Measurements from ENCODE around the gene IKBKE.

GRCh38 chr1:206435445-206435844 is 34.8 kb upstream of the IKBKE start:
- TF ChIP-seq CTCF (IDR thresholded peaks at IDR 0.05; ENCODE audit: poor library complexity, severe bottlenecking) (no peak), POLR2AphosphoS5 (IDR thresholded peaks at IDR 0.05) (no peak), EZH2 (IDR thresholded peaks at IDR 0.05; ENCODE audit: borderline replicate concordance, insufficient read depth, low read length, poor library complexity, severe bottlenecking) (no peak), REST (IDR thresholded peaks at IDR 0.05; ENCODE audit: borderline replicate concordance) (no peak), EP300 (conservative IDR thresholded peaks at IDR 0.05; ENCODE audit: poor library complexity, severe bottlenecking) (no peak), TAF1 (IDR thresholded peaks at IDR 0.05; ENCODE audit: low read depth) (no peak)
